ENCODE data around the gene R3HDM1.
"Not testable (repeated sequence)": the region's sequence is repeated elsewhere in the genome, so short reads cannot be mapped to it uniquely, and the experiment has no call there.

Gene R3HDM1

DNA sequence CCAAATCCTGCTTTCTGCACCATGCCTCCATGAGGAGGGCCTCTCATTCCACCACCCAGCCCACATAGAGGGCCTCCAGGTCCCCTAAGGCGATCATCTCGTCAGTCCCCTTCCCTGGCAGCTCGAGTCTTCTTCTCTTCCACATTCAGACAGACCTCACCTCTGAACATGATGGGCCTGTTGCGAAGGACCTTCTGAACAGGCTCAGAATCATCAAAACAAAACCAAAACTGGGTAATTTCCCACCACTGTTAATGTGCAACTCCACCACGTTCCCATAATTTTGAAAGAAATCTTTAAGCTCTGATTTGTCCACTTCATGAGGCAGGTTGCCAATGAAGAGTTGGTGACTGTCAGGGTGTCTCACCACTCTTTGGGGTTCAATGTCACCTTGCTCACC, 20.7 kb upstream of the R3HDM1 start:
- H3K4me3 ChIP-seq = no peak overlapping the region
- TF ChIP-seq, protein P1, sequence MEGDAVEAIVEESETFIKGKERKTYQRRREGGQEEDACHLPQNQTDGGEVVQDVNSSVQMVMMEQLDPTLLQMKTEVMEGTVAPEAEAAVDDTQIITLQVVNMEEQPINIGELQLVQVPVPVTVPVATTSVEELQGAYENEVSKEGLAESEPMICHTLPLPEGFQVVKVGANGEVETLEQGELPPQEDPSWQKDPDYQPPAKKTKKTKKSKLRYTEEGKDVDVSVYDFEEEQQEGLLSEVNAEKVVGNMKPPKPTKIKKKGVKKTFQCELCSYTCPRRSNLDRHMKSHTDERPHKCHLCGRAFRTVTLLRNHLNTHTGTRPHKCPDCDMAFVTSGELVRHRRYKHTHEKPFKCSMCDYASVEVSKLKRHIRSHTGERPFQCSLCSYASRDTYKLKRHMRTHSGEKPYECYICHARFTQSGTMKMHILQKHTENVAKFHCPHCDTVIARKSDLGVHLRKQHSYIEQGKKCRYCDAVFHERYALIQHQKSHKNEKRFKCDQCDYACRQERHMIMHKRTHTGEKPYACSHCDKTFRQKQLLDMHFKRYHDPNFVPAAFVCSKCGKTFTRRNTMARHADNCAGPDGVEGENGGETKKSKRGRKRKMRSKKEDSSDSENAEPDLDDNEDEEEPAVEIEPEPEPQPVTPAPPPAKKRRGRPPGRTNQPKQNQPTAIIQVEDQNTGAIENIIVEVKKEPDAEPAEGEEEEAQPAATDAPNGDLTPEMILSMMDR (IDR thresholded peaks at IDR 0.05) = no peak
- no peak for DNase-seq (ENCODE audit: low spot score)
- no peak overlapping the region for H3K27ac ChIP-seq

DNA sequence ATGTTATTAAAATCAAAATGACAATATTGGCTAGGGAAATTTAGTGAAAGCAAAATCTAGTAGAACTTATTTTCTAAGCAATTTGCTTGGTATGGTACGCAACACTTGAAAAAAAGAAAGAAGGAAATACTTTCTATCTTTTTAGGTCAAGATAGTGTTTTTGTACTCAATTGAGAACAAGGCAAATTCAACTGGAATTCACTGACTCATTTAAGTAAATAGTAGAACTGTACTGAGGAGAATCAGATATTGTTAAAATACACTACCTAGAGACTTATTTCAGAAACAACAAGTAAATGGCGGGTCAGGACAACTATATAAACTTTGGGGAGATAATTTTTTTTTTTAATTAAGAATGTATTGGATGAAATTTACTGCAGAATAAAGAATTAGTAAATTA, 19.2 kb upstream of the R3HDM1 start:
- TF ChIP-seq, protein P1 (IDR thresholded peaks at IDR 0.05) = no peak
- Histone ChIP-seq H3K27ac (no peak overlapping the region), H3K4me3 (no peak overlapping the region)
- no peak for DNase-seq (ENCODE audit: low spot score)

DNA sequence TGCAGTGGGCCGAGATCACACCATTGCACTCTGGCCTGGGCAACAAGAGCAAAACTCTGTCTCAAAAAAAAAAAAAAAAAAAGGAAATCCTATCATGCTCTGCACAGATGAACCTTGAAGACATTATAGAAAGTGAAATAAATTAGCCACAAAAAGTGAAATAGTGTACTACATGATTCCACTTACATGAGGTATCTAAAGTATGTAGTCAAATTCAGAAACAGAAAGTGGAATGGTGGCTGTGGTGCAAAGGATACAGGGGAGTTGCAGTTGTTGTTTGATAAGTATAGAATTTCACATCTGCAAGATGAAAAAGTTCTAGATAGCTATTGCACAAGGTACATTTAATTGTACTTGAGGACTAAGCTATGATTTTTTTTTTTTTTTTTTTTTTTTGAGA, 5.5 kb upstream of the R3HDM1 start:
- Histone ChIP-seq H3K4me3 (no peak overlapping the region), H3K27ac (no peak overlapping the region)
- TF ChIP-seq, protein P1 (IDR thresholded peaks at IDR 0.05) = no peak
- no peak for DNase-seq (ENCODE audit: low spot score)

DNA sequence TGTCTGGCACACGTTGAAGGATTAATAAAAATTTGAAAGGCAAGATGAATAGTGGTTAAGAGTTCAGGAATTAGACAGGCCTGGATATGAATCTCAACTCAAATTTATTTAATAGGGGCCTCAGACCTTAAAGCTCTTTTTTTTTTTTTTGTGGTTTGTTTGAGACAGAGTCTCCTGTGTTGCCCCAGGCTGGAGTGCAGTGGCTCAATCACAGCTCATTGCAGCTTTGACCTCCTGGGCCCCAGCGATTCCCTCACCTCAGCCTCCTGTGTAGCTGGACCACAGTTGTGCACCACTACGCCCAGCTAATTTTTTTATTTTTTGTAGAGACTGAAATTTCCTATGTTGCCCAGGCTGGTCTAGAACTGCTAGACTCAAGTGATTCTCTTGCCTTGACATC, 3.3 kb upstream of the R3HDM1 start:
- Histone ChIP-seq H3K4me3 (no peak overlapping the region), H3K27ac (no peak overlapping the region)
- TF ChIP-seq, protein P1 (IDR thresholded peaks at IDR 0.05) = no peak
- no peak for DNase-seq (ENCODE audit: low spot score)

DNA sequence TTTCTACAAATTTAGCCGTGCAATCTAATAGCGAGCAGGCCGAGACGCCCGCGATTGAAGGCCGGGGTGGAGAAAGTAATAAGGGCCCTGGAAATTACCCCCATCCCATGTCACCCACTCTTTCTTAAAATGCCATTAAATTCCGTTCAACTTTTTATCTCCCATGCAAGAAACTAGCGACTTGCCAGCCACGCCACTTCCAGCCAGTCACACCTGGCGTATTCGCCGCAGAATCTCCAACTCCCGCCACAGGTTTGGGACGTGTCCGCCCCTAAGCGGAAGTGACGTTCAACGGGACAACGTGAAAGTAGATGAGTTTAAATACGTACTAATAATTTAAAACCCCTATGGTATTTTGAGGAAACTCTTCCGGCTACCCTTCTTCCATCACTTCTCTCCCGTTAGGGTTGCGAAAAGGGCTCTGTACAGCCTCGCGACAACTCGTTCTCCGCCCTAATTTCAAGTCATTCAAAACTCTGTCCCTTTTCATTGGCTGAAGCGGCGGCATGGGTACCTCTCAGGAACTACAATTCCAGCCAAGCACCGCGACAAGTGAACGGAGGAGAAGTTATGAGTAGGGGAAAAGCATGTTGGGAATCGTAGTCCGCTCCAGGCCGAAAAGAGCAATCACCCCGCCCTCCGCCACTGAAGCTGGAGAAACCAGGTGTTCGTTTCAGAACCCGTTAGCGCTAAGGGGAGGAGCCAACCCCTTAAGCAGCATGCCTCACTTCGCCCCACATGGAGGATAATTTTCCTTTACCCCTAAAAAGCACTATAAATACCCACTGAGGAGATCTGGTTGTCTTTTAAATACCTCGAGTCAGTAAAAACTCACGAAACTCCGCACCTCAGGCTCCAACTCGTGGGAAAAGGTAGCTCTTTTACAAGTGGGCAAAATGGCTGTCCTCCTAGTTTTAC, 712 bp upstream of the R3HDM1 start, which contains the start of gene ZRANB3:
Gene ZRANB3 (minus strand): TSS at position 906 of the 918 bp plus-strand sequence.
- peak; percentile 96 for DNase-seq (ENCODE audit: low spot score)
- Histone ChIP-seq H3K4me3 (peak within 1 kb of the TSS; percentile 87), H3K27ac (peak within 1 kb of the TSS; percentile 87 to 92)
- TF ChIP-seq, protein P1 (IDR thresholded peaks at IDR 0.05) = no peak

DNA sequence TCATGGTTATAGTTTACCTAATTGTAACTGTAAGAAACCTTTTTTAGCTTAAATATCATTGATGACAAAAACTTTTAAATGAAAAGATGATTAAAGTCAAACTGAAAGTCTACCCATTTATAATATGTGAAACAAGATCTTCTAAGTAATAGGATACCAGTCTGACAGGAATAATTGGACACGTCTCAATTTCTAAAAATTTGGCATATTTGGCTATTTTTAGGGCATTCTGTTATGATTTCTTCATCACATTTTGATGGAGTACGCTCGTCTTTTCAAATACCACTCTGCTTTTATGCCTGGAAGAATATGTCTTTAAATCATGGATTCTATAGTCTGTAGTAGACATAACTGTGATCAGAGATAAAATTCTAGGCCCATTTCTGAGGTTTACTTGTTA, 1.3 kb downstream of the R3HDM1 start:
- no peak for DNase-seq (ENCODE audit: low spot score)
- Histone ChIP-seq H3K27ac (no peak overlapping the region), H3K4me3 (no peak overlapping the region)
- TF ChIP-seq, protein P1 (IDR thresholded peaks at IDR 0.05) = no peak

DNA sequence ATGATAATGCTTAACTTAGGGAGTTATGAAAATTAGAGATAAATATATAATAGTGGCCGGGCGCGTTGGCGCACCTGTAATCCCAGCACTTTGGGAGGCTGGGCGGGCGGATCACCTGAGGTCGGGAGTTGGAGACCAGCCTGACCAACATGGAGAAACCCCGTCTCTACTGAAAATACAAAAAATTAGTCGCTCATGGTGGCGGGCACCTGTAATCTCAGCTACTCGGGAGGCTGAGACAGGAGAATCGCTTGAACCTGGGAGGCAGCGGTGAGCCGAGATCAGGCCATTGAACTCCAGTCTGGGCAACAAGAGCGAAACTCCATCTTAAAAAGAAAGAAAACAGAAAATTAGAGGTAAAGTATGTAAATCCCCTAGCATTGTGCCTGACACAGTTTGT, 2.3 kb downstream of the R3HDM1 start:
- not testable (repeated sequence) for H3K4me3 ChIP-seq; DNase-seq (ENCODE audit: low spot score); H3K27ac ChIP-seq
